IMR-90 (cell line): ENCODE results near the gene HOXB7. TPM values are rescaled to one million over a fixed set of nuclear protein-coding genes. Genes with fewer than 3 reads are reported as not detected.

Source experiments
- ATAC-seq: fragments of 200-7000 bp; cut with Tn5 transposase; 2 replicates; pipeline ENCODE4 v1.9.1; 2020; ENCODE audit warnings: low read depth, mild to moderate bottlenecking, moderate library complexity
- BruUV-seq: library from RNA; stranded (reverse); fragments of 400-500 nt; replicated peaks from 2 replicates; lab custom pipeline; 2021; lab: Mats Ljungman, UMichigan
- CTCF ChIA-PET: fragments of 300-600 bp; formaldehyde crosslinking; extraction: SDS; loops from one replicate; lab custom pipeline; 2021; ENCODE audit warnings: antibody characterized with exemption; lab: Yijun Ruan, JAX
- POLR2A ChIA-PET: fragments of 300-600 bp; sonication (Branson Sonifier 250); formaldehyde crosslinking; loops from one replicate; lab custom pipeline; 2022; ENCODE audit warnings: antibody characterized with exemption; ENCODE audit not compliant: unreplicated experiment; lab: Charles Lee
- DNase-seq: peaks from one replicate; pipeline ENCODE4 v3.0.0; 2013
- H2AFZ ChIP-seq: replicated peaks from 2 replicates; pipeline ENCODE3; 2013; ENCODE audit warnings: low read length, mild to moderate bottlenecking; ENCODE audit not compliant: poor library complexity
- H2AK5ac ChIP-seq: 2 replicates; pipeline ENCODE4 v1.6.1; 2013; ENCODE audit warnings: low read depth, low read length, inconsistent platforms
- H2AK9ac ChIP-seq: replicated peaks from 2 replicates; pipeline ENCODE3; 2013; ENCODE audit warnings: mild to moderate bottlenecking, low read depth, low read length, moderate library complexity; ENCODE audit not compliant: poor library complexity
- H2BK120ac ChIP-seq: 2 replicates; pipeline ENCODE4 v1.6.1; 2013; ENCODE audit warnings: low read depth, low read length, inconsistent platforms
- H2BK15ac ChIP-seq: 3 replicates; pipeline ENCODE4 v1.6.1; 2013; ENCODE audit warnings: low read depth, low read length, inconsistent platforms
- H2BK20ac ChIP-seq: 2 replicates; pipeline ENCODE4 v1.6.1; 2013; ENCODE audit warnings: low read depth, mild to moderate bottlenecking, inconsistent platforms, low read length, moderate library complexity
- H2BK5ac ChIP-seq: 2 replicates; pipeline ENCODE4 v1.6.1; 2013; ENCODE audit warnings: mild to moderate bottlenecking, low read depth, low read length, inconsistent platforms; ENCODE audit not compliant: poor library complexity, severe bottlenecking
- H3K14ac ChIP-seq: replicated peaks from 2 replicates; pipeline ENCODE4 v1.6.1; 2013; ENCODE audit warnings: low read depth, low read length, inconsistent platforms
- H3K18ac ChIP-seq: 2 replicates; pipeline ENCODE4 v1.6.1; 2013; ENCODE audit warnings: low read depth, low read length, control low read depth
- H3K23ac ChIP-seq: 2 replicates; pipeline ENCODE4 v1.6.1; 2013; ENCODE audit warnings: low read depth, low read length, inconsistent platforms
- H3K27ac ChIP-seq: 2 replicates; pipeline ENCODE4 v1.5.1; 2013; ENCODE audit warnings: mild to moderate bottlenecking, control low read depth, low read length; ENCODE audit not compliant: insufficient read depth
- H3K27me3 ChIP-seq: 2 replicates; pipeline ENCODE4 v1.6.1; 2013; ENCODE audit warnings: low read length; ENCODE audit not compliant: control insufficient read depth, insufficient read depth
- H3K36me3 ChIP-seq: 2 replicates; pipeline ENCODE4 v1.6.1; 2013; ENCODE audit warnings: low read length, mixed read lengths; ENCODE audit not compliant: control insufficient read depth, insufficient read depth
- H3K4ac ChIP-seq: 2 replicates; pipeline ENCODE4 v1.6.1; 2013; ENCODE audit warnings: low read depth, low read length, inconsistent platforms
- H3K4me1 ChIP-seq: 2 replicates; pipeline ENCODE4 v1.6.1; 2013; ENCODE audit warnings: low read length, mixed read lengths; ENCODE audit not compliant: control insufficient read depth, insufficient read depth
- H3K4me2 ChIP-seq: 2 replicates; pipeline ENCODE4 v1.6.1; 2013; ENCODE audit warnings: low read depth, mild to moderate bottlenecking, control low read depth, low read length, moderate library complexity
- H3K4me3 ChIP-seq: 2 replicates; pipeline ENCODE4 v1.5.1; 2013; ENCODE audit warnings: low read depth, mild to moderate bottlenecking, control low read depth, low read length, moderate library complexity; ENCODE audit not compliant: insufficient read depth
- H3K56ac ChIP-seq: 2 replicates; pipeline ENCODE4 v1.6.1; 2013; ENCODE audit warnings: low read length, inconsistent platforms; ENCODE audit not compliant: insufficient read depth; ENCODE audit errors: extremely low read depth
- H3K79me1 ChIP-seq, 2 experiments: 2 replicates each; pipeline ENCODE4 v1.6.1; 2013; ENCODE audit warnings: low read length in 2 of 2, inconsistent platforms in 1 of 2, low read depth in 1 of 2
- H3K9ac ChIP-seq: 2 replicates; pipeline ENCODE4 v1.6.1; 2013; ENCODE audit warnings: low read depth, low read length, control low read depth
- H3K9me1 ChIP-seq: 2 replicates; pipeline ENCODE4 v1.6.1; 2013; ENCODE audit warnings: low read length, inconsistent platforms; ENCODE audit not compliant: insufficient read depth
- H3K9me3 ChIP-seq: 2 replicates; pipeline ENCODE4 v1.6.1; 2013; ENCODE audit warnings: low read length; ENCODE audit not compliant: control insufficient read depth, insufficient read depth
- H4K20me1 ChIP-seq: 2 replicates; pipeline ENCODE4 v1.6.1; 2013; ENCODE audit warnings: low read length, inconsistent platforms; ENCODE audit not compliant: insufficient read depth
- H4K5ac ChIP-seq: 2 replicates; pipeline ENCODE4 v1.6.1; 2013; ENCODE audit warnings: mild to moderate bottlenecking, low read depth, low read length, control low read depth
- H4K8ac ChIP-seq, 2 experiments: 2 replicates each; pipeline ENCODE4 v1.6.1; 2013; ENCODE audit warnings: low read depth in 2 of 2, low read length in 2 of 2, control low read depth in 1 of 2, inconsistent platforms in 1 of 2
- H4K91ac ChIP-seq: 2 replicates; pipeline ENCODE4 v1.6.1; 2013; ENCODE audit warnings: low read depth, low read length, inconsistent platforms; ENCODE audit not compliant: insufficient read depth
- FOS ChIP-seq: fragments of 150-350 bp; IDR thresholded peaks from 2 replicates; pipeline ENCODE4 v1.6.1; 2016; ENCODE audit warnings: low read depth, low read length
- NFE2L2 ChIP-seq: fragments of 150-350 bp; IDR thresholded peaks from 2 replicates; pipeline ENCODE4 v1.6.1; 2016; ENCODE audit warnings: low read depth, mild to moderate bottlenecking, low read length
- WGBS, 2 experiments: methylation state at CpG; one replicate each; pipeline versions ENCODE4 v1.1.5 to v1.1.7; 2013; ENCODE audit warnings: missing lambda C conversion rate in 2 of 2; ENCODE audit not compliant: insufficient read length in 1 of 2; ENCODE audit errors: extremely low coverage in 2 of 2; 5-methylcytosine and 5-hydroxymethylcytosine counted together
- dilution Hi-C: fragments of 300-500 bp; cut with HindIII; formaldehyde crosslinking; loops from one replicate; pipeline ENCODE4 v1.14.3; 2018; ENCODE audit warnings: low sequenced_read_pairs; ENCODE audit not compliant: unreplicated experiment
- in situ Hi-C: fragments of 300-500 bp; cut with MboI; formaldehyde crosslinking; loops from 3 replicates; pipeline ENCODE4 v1.14.3; 2019; ENCODE audit warnings: low sequenced_read_pairs, inconsistent platforms, mixed read lengths
- intact Hi-C: fragments of 100-400 bp; cut with micrococcal nuclease; formaldehyde crosslinking; loops from 2 replicates; pipeline ENCODE4 v1.10.0; 2022
- polyA plus RNA-seq, 3 experiments: library from polyadenylated mRNA; depleted of rRNA; stranded (reverse); fragments of >200 nt; gene quantifications; 2 replicates each; pipeline ENCODE4 v1.2.3, GENCODE V29; 2012; ENCODE audit warnings: low replicate concordance in 1 of 3
- total RNA-seq: library from RNA; depleted of rRNA; stranded (reverse); fragments of >200 nt; gene quantifications from 2 replicates; pipeline ENCODE4 v1.2.3, GENCODE V29; 2012

HOXB7 gene
- total and polyA plus RNA-seq, 2 of the 4 experiments (the other 2 are of a cell fraction), result 1.8 to 6.7 TPM

- H3K4me3 ChIP-seq, result peak overlapping the region; percentile 63
- POLR2A ChIA-PET, result interaction anchor here (0.9 to 1.4 kb wide), 2 partner anchors 16 to 25 kb away, joined by 4 read pairs; no protein-coding TSS in a partner anchor
- dilution Hi-C loops, result no loop called here
These were observed 1.6 kb upstream of the HOXB7 start for GRCh38 chr17:48612456-48612853.

More at GRCh38 chr17:48612456-48612853, 1.6 kb upstream of the HOXB7 start:
- Histone ChIP-seq H3K4ac (peak overlapping the region; percentile 59), H2BK15ac (peak overlapping the region; percentile 5; the same call in 1 of the 3 replicates), H3K9me1 (0 out of 2 replicates have a peak, but pooled peaks cover 3% of the 10 kb centered on the region), H3K27ac (peak overlapping the region; percentile 87), H4K8ac (peak overlapping the region; percentile 26 to 93; a peak in 2 of 4 replicates), H3K14ac (peak overlapping the region; percentile 83), H3K9me3 (no peaks in the 10 kb centered on the region), H2AK5ac (peak overlapping the region; percentile 23; the same call in 1 of the 2 replicates), H3K23ac (peak overlapping the region; percentile 66), H3K9ac (peak overlapping the region; percentile 96), H2AK9ac (peak overlapping the region; percentile 77), H4K20me1 (no peaks in the 10 kb centered on the region), H4K5ac (0 out of 2 replicates have a peak overlapping the region, but pooled peaks have one; percentile 21), H2BK20ac (no peak overlapping the region), H2BK120ac (no peak overlapping the region; the same call in 1 of the 2 replicates), H2BK5ac (peak overlapping the region; percentile 79), H3K4me1 (peaks cover 14% of the 10 kb centered on the region), H2AFZ (peak overlapping the region; percentile 84), H3K18ac (peak overlapping the region; percentile 1), H3K79me1 (peaks cover 9 to 34% of the 10 kb centered on the region in 2 experiments; a peak in 3 of 4 replicates), H3K36me3 (peaks cover 3% of the 10 kb centered on the region; the same call in 1 of the 2 replicates), H3K4me2 (peak overlapping the region; percentile 91), H3K27me3 (peaks cover 23% of the 10 kb centered on the region), H4K91ac (peak overlapping the region; percentile 14; the same call in 1 of the 2 replicates), H3K56ac (peak overlapping the region; percentile 50)
- WGBS, 2 experiments, result 26% methylated on average over 10 of the region's 15 CpGs; no CpG with 5 or more reads in 1 of the 2 experiments
- ATAC-seq (0 out of 2 replicates have a peak, but pooled peaks have one; percentile 1), DNase-seq (peak; percentile 54)
- CTCF ChIA-PET, result interaction anchor here (0.5 to 1.4 kb wide), 10 partner anchors 9 to 581 kb away, joined by 3 to 9 read pairs (median 4); no protein-coding TSS in a partner anchor
- TF ChIP-seq NFE2L2 (0 out of 2 replicates have a peak, but pooled peaks have one; percentile 9), FOS (no peak)
- BruUV-seq, result no TSS peak
- intact Hi-C loops (no loop called here), in situ Hi-C loops (no loop called here)
